ENCODE data around the gene CRYBG3.

- TF ChIP-seq, protein P1, sequence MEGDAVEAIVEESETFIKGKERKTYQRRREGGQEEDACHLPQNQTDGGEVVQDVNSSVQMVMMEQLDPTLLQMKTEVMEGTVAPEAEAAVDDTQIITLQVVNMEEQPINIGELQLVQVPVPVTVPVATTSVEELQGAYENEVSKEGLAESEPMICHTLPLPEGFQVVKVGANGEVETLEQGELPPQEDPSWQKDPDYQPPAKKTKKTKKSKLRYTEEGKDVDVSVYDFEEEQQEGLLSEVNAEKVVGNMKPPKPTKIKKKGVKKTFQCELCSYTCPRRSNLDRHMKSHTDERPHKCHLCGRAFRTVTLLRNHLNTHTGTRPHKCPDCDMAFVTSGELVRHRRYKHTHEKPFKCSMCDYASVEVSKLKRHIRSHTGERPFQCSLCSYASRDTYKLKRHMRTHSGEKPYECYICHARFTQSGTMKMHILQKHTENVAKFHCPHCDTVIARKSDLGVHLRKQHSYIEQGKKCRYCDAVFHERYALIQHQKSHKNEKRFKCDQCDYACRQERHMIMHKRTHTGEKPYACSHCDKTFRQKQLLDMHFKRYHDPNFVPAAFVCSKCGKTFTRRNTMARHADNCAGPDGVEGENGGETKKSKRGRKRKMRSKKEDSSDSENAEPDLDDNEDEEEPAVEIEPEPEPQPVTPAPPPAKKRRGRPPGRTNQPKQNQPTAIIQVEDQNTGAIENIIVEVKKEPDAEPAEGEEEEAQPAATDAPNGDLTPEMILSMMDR (IDR thresholded peaks at IDR 0.05), result no peak
- no peak for TF ChIP-seq POLR2A (IDR thresholded peaks at IDR 0.05)
Observed at GRCh38 chr3:97910931-97911351, 89.1 kb downstream of the CRYBG3 start.
